Stimulated activated CD4-positive, alpha-beta T cell treated with anti-CD3 and anti-CD28 coated beads, TNF-alpha, amount 100 ng/mL, for 48 hours (primary cell): ENCODE data around the gene PPP1R15A.
"Not testable (repeated sequence)": the region's sequence is repeated elsewhere in the genome, so short reads cannot be mapped to it uniquely, and the experiment has no call there.

Experiments
- DNase-seq, 3 donors: peaks; one replicate each; pipeline ENCODE4 v3.0.0-alpha.2; 2020; ENCODE audit warnings: low read depth in 3 of 3

Gene PPP1R15A

DNA sequence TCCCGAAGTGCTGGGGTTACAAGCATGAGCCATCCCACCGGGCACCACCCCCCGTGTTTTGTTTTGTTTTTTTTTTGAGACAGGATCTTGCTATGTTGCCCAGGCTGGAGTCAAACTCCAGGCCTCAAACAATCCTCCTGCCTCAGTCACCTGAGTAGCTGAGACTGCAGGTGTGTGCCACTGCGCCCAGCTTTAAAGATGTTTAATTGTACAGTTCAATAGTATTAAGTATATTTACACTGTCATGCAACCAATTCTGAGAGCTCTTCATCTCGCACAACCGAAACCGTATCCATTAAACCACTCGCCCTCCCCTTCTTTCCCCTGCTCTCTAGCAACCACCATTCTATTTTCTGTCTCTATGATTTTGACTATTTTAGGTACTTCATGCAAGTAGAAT is 43.5 kb downstream of the PPP1R15A start:
- no peak for DNase-seq

GRCh38 chr19:48918071-48918470 is 45.9 kb downstream of the PPP1R15A start:
- no peak for DNase-seq

DNA sequence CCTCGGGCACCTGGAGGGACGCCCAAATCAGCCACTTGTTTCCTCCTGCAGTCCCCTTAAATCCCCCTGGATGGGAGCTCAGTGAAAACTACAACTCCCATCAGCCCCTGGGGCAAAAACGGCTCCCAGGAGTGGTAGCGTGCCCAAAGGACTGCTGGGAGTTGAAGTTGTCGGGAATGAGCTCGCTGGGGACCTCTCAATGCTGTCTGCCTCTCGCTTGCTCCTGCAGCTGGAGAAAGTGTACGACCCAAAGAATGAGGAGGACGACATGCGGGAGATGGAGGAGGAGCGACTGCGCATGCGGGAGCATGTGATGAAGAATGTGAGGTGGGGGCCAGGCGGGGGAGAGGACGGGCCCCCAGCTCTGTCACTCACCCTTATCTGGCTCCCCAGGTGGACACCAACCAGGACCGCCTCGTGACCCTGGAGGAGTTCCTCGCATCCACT is 46.6 kb downstream of the PPP1R15A start:
- no peak for DNase-seq

GRCh38 chr19:48919271-48919670 is 47.0 kb downstream of the PPP1R15A start:
- DNase-seq, result not testable (repeated sequence)

DNA sequence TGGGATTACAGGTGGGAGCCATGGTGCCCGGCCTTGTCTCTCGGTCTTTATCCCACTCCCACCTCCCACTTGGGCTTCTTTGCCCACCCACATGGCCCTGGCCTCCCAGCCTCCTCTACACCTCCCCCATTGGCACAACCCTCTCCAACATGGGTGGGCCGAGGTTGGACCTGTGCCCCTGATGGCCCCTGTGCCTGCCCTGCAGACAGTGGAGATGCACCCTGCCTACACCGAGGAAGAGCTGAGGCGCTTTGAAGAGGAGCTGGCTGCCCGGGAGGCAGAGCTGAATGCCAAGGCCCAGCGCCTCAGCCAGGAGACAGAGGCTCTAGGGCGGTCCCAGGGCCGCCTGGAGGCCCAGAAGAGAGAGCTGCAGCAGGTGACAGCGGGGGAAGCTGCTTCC is 48.7 kb downstream of the PPP1R15A start:
- DNase-seq, result no peak

GRCh38 chr19:48921721-48922500 is 49.7 kb downstream of the PPP1R15A start:
- no peak for DNase-seq

DNA sequence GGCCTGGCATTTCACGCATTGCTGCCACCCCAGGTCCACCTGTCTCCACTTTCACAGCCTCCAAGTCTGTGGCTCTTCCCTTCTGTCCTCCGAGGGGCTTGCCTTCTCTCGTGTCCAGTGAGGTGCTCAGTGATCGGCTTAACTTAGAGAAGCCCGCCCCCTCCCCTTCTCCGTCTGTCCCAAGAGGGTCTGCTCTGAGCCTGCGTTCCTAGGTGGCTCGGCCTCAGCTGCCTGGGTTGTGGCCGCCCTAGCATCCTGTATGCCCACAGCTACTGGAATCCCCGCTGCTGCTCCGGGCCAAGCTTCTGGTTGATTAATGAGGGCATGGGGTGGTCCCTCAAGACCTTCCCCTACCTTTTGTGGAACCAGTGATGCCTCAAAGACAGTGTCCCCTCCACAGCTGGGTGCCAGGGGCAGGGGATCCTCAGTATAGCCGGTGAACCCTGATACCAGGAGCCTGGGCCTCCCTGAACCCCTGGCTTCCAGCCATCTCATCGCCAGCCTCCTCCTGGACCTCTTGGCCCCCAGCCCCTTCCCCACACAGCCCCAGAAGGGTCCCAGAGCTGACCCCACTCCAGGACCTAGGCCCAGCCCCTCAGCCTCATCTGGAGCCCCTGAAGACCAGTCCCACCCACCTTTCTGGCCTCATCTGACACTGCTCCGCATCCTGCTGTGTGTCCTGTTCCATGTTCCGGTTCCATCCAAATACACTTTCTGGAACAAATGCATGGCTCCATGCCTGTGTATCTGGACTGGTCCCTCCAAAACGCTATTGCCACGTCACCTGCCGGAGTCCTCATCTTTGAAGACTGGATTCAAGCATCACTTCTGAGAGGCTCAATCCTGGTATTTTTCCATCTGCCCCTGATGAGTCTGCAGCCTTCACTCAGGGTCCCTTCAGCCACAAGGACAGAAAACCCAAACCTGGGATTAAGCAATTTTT is 50.6 kb downstream of the PPP1R15A start:
- DNase-seq, result no peak

DNA sequence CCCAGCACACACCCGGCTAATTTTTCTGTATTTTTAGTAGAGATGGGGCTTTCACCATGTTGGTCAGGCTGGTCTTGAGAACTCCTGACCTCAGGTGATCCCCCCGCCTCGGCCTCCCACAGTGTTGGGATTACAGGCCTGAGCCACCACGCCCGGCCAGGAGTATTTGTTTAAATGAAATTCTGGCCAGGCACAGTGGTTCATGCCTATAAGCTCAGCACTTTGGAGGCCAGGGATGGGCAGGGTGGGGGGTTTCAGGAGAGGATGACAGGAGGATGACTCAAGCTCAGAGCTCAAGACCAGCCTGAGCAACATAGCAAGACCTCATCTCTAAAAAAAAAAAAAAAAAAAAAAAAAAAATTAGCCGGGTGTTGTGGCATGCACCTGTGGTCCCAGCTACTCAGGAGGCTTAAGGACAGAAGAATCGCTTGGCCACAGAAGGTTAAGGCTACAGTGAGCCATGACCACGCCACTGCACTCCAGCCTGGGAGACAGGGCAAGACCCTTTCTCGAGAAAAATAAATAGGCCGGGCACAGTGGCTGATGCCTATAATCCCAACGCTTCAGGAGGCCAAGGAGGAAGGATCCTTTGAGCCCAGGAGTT is 53.1 kb downstream of the PPP1R15A start:
- DNase-seq, result no peak
